ENCODE results near the gene OAF.

The OAF gene

DNA sequence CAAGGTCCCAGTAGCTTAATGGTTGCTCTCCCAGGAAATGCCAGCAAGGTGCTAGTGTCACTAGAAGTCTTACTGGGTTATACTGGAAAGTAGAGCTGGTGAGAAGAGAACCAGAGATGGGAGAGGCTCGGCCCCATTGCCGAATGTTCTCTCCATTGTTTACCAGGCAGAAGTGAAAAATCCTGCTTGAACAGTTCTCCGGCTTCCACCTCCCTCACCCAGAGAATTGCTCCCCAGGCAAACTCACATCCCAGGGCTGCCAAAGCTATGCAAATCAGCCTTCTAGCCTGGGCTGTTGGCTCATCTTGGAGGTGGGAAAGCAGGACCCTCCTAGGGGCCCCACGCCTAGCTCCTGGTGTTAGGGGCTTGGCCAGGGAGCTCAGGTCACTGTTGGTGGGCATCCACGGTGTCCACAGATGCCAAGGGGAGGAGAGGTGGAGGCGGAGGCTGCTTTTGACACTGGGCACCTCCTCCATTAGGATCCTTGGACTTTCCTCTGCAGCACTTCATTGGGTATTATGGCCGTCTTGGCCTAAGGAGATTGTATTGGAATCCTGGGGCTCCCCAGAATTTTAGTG is 49.2 kb downstream of the OAF start:
- Histone ChIP-seq H3K27me3 (ENCODE audit: control insufficient read depth, insufficient read depth, low read length) (no peaks in the 10 kb centered on the region), H3K9ac (no peak overlapping the region)

DNA sequence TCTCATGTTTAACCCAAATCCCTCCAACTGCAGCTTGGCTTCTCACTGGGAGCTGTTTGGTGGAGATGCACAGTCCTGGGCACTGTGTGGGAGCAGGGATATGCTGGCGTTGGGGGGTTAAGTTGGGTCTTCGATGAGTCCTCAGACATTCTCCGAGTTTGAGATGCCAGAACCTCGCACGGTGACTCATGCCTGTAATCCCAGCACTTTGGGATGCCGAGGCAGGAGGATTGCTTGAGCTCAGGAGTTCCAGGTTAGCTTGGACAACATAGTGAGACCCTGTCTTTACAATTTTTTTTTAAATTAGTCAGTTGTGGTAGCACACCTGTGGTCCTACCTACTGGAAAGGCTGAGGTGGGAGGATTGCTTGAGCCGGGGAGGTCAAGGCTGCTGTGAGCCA is 49.8 kb downstream of the OAF start:
- Histone ChIP-seq H3K4me3 (ENCODE audit: low read depth, low read length) (no peak overlapping the region), H3K9ac (no peak overlapping the region), H3K27me3 (ENCODE audit: control insufficient read depth, insufficient read depth, low read length) (no peaks in the 10 kb centered on the region), H3K36me3 (ENCODE audit: control insufficient read depth, insufficient read depth, low read length) (no peaks in the 10 kb centered on the region), H3K27ac (no peak overlapping the region), H2AFZ (no peak overlapping the region), H3K9me3 (ENCODE audit: control insufficient read depth, low read length) (no peaks in the 10 kb centered on the region), H3K4me2 (ENCODE audit: low read length) (no peak overlapping the region), H3K4me1 (peaks cover 11% of the 10 kb centered on the region), H3K79me2 (peaks cover 7% of the 10 kb centered on the region)
- TF ChIP-seq, protein P1, sequence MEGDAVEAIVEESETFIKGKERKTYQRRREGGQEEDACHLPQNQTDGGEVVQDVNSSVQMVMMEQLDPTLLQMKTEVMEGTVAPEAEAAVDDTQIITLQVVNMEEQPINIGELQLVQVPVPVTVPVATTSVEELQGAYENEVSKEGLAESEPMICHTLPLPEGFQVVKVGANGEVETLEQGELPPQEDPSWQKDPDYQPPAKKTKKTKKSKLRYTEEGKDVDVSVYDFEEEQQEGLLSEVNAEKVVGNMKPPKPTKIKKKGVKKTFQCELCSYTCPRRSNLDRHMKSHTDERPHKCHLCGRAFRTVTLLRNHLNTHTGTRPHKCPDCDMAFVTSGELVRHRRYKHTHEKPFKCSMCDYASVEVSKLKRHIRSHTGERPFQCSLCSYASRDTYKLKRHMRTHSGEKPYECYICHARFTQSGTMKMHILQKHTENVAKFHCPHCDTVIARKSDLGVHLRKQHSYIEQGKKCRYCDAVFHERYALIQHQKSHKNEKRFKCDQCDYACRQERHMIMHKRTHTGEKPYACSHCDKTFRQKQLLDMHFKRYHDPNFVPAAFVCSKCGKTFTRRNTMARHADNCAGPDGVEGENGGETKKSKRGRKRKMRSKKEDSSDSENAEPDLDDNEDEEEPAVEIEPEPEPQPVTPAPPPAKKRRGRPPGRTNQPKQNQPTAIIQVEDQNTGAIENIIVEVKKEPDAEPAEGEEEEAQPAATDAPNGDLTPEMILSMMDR (IDR thresholded peaks at IDR 0.05): no peak

More for the DNA sequence above, 49.2 kb downstream of the OAF start:
- TF ChIP-seq, protein P1 (IDR thresholded peaks at IDR 0.05): no peak
- no peaks in the 10 kb centered on the region for H3K36me3 ChIP-seq (ENCODE audit: control insufficient read depth, insufficient read depth, low read length)
- H3K4me3 ChIP-seq (ENCODE audit: low read depth, low read length): no peak overlapping the region
- no peaks in the 10 kb centered on the region for H3K9me3 ChIP-seq (ENCODE audit: control insufficient read depth, low read length)
- no peak overlapping the region for H3K4me2 ChIP-seq (ENCODE audit: low read length)
- peaks cover 14% of the 10 kb centered on the region for H3K4me1 ChIP-seq
- H3K79me2 ChIP-seq: peaks cover 7% of the 10 kb centered on the region
- no peak overlapping the region for H2AFZ ChIP-seq
- H3K27ac ChIP-seq: no peak overlapping the region

DNA sequence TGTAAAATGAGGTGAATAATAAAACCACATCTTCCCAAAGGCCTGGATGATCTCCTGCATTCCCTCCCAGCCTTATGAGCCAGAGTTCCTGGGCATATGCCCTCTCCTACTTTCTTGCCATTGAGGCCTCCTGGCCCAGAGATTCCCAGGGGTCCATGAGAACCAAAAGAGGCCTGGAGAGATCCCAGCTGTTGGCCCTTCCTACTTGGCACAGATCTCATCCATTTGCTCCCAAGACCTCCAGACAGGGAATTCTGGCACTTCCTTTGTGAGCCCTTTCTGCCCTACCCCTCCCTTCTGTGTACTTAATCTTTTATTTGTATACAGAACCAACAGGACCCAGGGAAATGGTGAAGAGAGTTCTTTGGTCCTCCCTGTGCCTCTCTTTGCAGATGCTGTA is 50.5 kb downstream of the OAF start:
- Histone ChIP-seq H3K27me3 (ENCODE audit: control insufficient read depth, insufficient read depth, low read length) (no peaks in the 10 kb centered on the region), H3K9ac (no peak overlapping the region), H3K79me2 (peaks cover 7% of the 10 kb centered on the region), H3K4me1 (peaks cover 13% of the 10 kb centered on the region), H2AFZ (no peak overlapping the region), H3K4me3 (ENCODE audit: low read depth, low read length) (no peak overlapping the region), H3K27ac (no peak overlapping the region), H3K4me2 (ENCODE audit: low read length) (no peak overlapping the region), H3K36me3 (ENCODE audit: control insufficient read depth, insufficient read depth, low read length) (no peaks in the 10 kb centered on the region), H3K9me3 (ENCODE audit: control insufficient read depth, low read length) (no peaks in the 10 kb centered on the region)
- TF ChIP-seq, protein P1 (IDR thresholded peaks at IDR 0.05): no peak

DNA sequence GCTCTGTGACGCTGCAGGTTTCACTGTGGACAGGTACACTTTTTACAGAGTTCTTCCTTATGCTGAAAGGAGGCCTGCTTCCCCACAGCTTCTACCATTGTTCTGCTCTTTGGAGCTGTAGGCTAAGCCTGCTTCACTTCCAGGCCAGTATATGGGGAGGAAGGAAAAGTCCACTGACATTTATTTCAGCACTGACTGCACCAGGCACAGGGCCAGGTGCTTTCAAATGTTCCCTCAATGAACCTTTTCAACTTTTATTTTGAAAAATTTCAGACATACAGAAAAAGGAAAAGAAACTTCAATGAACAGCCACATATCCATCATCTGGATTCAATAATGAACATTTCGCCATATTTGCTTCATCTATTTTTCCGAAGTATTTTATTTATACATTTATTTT is 51.1 kb downstream of the OAF start:
- H3K9ac ChIP-seq: no peak overlapping the region
- TF ChIP-seq, protein P1 (IDR thresholded peaks at IDR 0.05): no peak
- H3K9me3 ChIP-seq (ENCODE audit: control insufficient read depth, low read length): no peaks in the 10 kb centered on the region
- H3K36me3 ChIP-seq (ENCODE audit: control insufficient read depth, insufficient read depth, low read length): no peaks in the 10 kb centered on the region
- H3K4me2 ChIP-seq (ENCODE audit: low read length): no peak overlapping the region
- H2AFZ ChIP-seq: no peak overlapping the region
- H3K4me3 ChIP-seq (ENCODE audit: low read depth, low read length): no peak overlapping the region
- no peaks in the 10 kb centered on the region for H3K27me3 ChIP-seq (ENCODE audit: control insufficient read depth, insufficient read depth, low read length)
- peaks cover 7% of the 10 kb centered on the region for H3K79me2 ChIP-seq
- H3K4me1 ChIP-seq: peaks cover 13% of the 10 kb centered on the region
- H3K27ac ChIP-seq: no peak overlapping the region

DNA sequence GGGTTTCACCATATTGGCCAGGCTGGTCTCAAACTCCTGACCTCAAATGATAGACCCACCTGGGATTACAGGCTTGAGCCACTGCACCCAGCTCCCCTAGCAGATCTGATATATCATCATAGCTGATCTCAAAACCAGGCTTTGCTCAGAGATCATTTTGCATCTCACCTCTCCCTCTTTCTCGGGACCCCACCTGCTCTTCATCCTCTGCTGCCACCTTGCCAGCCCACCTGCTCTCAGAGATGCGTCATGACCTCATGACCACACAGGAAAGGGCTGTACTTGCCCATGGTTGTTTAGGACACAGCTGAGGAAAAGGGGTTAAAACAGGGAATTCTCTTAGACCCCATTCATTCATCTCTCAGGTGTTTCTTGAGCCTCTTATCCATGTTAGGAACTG is 56.5 kb downstream of the OAF start:
- no peak overlapping the region for H3K4me3 ChIP-seq (ENCODE audit: low read depth, low read length)
- H2AFZ ChIP-seq: no peak overlapping the region
- no peak overlapping the region for H3K9ac ChIP-seq
- H3K4me2 ChIP-seq (ENCODE audit: low read length): no peak overlapping the region
- H3K27ac ChIP-seq: no peak overlapping the region
- peaks cover 10% of the 10 kb centered on the region for H3K4me1 ChIP-seq
- no peaks in the 10 kb centered on the region for H3K79me2 ChIP-seq
- TF ChIP-seq, protein P1 (IDR thresholded peaks at IDR 0.05): no peak
- no peaks in the 10 kb centered on the region for H3K9me3 ChIP-seq (ENCODE audit: control insufficient read depth, low read length)
- H3K27me3 ChIP-seq (ENCODE audit: control insufficient read depth, insufficient read depth, low read length): no peaks in the 10 kb centered on the region
- H3K36me3 ChIP-seq (ENCODE audit: control insufficient read depth, insufficient read depth, low read length): no peaks in the 10 kb centered on the region

Measured in parathyroid adenoma (tissue), 2 donors.